RWPE1 (cell line): ENCODE measurements around the gene TNFSF11.

Experiments used
- CTCF ChIA-PET: fragments of 350-600 bp; sonication (Branson Sonifier 250); formaldehyde crosslinking; extraction: SDS; loops from one replicate; lab custom pipeline; 2021; lab: Yijun Ruan, JAX
- POLR2A ChIA-PET: fragments of 400-600 bp; formaldehyde crosslinking; extraction: SDS; loops from one replicate; lab custom pipeline; 2020; ENCODE audit warnings: antibody characterized with exemption; ENCODE audit not compliant: low non-redundant PET; lab: Yijun Ruan, JAX
- DNase-seq: peaks from one replicate; pipeline ENCODE4 v3.0.0; 2012; ENCODE audit warnings: low spot score
- H3K27ac ChIP-seq: fragments of 450-650 bp; 2 replicates; pipeline ENCODE4 v1.5.1; 2017
- CTCF ChIP-seq: fragments of 450-650 bp; conservative IDR thresholded peaks from 2 replicates; pipeline ENCODE4 v1.5.1; 2017; ENCODE audit warnings: low read depth, mild to moderate bottlenecking

TNFSF11 gene

GRCh38 chr13:42654212-42654611, 80.3 kb downstream of the TNFSF11 start:
- no peak for TF ChIP-seq CTCF
- ChIA-PET CTCF (no interaction called here), POLR2A (no interaction called here)
- no peak for DNase-seq
- no peak overlapping the region for H3K27ac ChIP-seq

- CTCF ChIA-PET = no interaction called here
- POLR2A ChIA-PET = no interaction called here
- H3K27ac ChIP-seq = no peak overlapping the region
- DNase-seq = no peak
- no peak for TF ChIP-seq CTCF
These were observed 80.8 kb downstream of the TNFSF11 start for GRCh38 chr13:42654722-42655121.

- ChIA-PET CTCF (no interaction called here), POLR2A (no interaction called here)
- DNase-seq = no peak
- TF ChIP-seq CTCF = no peak
- H3K27ac ChIP-seq = no peak overlapping the region
These were observed 82.2 kb downstream of the TNFSF11 start for GRCh38 chr13:42656161-42656560.

- ChIA-PET POLR2A (no interaction called here), CTCF (no interaction called here)
- no peak overlapping the region for H3K27ac ChIP-seq
- DNase-seq = no peak
- no peak for TF ChIP-seq CTCF
These were observed 83.0 kb downstream of the TNFSF11 start for GRCh38 chr13:42656958-42657357.
